KOPT-K1 (cell line): ENCODE results near the gene CLEC10A.

ENCODE experiments used
- H3K27ac ChIP-seq: fragments of 200-600 bp; sonication (generic); 2 replicates; pipeline ENCODE4 v1.5.1; 2016; ENCODE audit warnings: antibody characterized with exemption, mild to moderate bottlenecking, low read depth, low read length; ENCODE audit not compliant: poor library complexity, severe bottlenecking
- H3K36me3 ChIP-seq: fragments of 200-600 bp; sonication (generic); 2 replicates; pipeline ENCODE4 v1.5.1; 2017; ENCODE audit warnings: antibody characterized with exemption, mild to moderate bottlenecking, low read length, moderate library complexity; ENCODE audit not compliant: insufficient read depth
- H3K9me3 ChIP-seq: fragments of 200-600 bp; sonication (generic); 2 replicates; pipeline ENCODE4 v1.5.1; 2017; ENCODE audit warnings: antibody characterized with exemption, low read length, mild to moderate bottlenecking; ENCODE audit not compliant: insufficient read depth, poor library complexity, severe bottlenecking

The CLEC10A gene

GRCh38 chr17:7042501-7043181 lies 37.4 kb downstream of the CLEC10A start:
- no peaks in the 10 kb centered on the region for H3K36me3 ChIP-seq
- H3K9me3 ChIP-seq: no peaks in the 10 kb centered on the region
- no peak overlapping the region for H3K27ac ChIP-seq

GRCh38 chr17:7041607-7042500 lies 38.2 kb downstream of the CLEC10A start:
- Histone ChIP-seq H3K36me3 (no peaks in the 10 kb centered on the region), H3K27ac (no peak overlapping the region), H3K9me3 (no peaks in the 10 kb centered on the region)

- H3K27ac ChIP-seq: no peak overlapping the region
- H3K9me3 ChIP-seq: no peaks in the 10 kb centered on the region
- no peaks in the 10 kb centered on the region for H3K36me3 ChIP-seq
Observed at GRCh38 chr17:7039832-7040231, 40.2 kb downstream of the CLEC10A start.

GRCh38 chr17:7038025-7038862 lies 41.8 kb downstream of the CLEC10A start:
- Histone ChIP-seq H3K9me3 (no peaks in the 10 kb centered on the region), H3K27ac (no peak overlapping the region), H3K36me3 (no peaks in the 10 kb centered on the region)

GRCh38 chr17:7035591-7036368 lies 44.3 kb downstream of the CLEC10A start, which contains the start of gene SLC16A13:
TSS of gene SLC16A13 (plus strand) at chr17:7036015. CDS start at chr17:7036383, 368 bp downstream.
- H3K36me3 ChIP-seq: no peaks in the 10 kb centered on the region
- H3K27ac ChIP-seq: peak within 1 kb of the TSS; percentile 90
- H3K9me3 ChIP-seq: no peaks in the 10 kb centered on the region

- Histone ChIP-seq H3K36me3 (no peaks in the 10 kb centered on the region), H3K9me3 (no peaks in the 10 kb centered on the region), H3K27ac (peak overlapping the region; percentile 90)
Observed at GRCh38 chr17:7034955-7035590, 45.0 kb downstream of the CLEC10A start.

GRCh38 chr17:7029659-7030058 lies 50.4 kb downstream of the CLEC10A start:
- no peaks in the 10 kb centered on the region for H3K9me3 ChIP-seq
- H3K27ac ChIP-seq: peak overlapping the region; percentile 77
- H3K36me3 ChIP-seq: no peaks in the 10 kb centered on the region

GRCh38 chr17:7029096-7029495 lies 51.0 kb downstream of the CLEC10A start:
- Histone ChIP-seq H3K9me3 (no peaks in the 10 kb centered on the region), H3K27ac (peak overlapping the region; percentile 77)

GRCh38 chr17:7027335-7027734 lies 52.7 kb downstream of the CLEC10A start:
- H3K27ac ChIP-seq: no peak overlapping the region
- no peaks in the 10 kb centered on the region for H3K9me3 ChIP-seq
- no peaks in the 10 kb centered on the region for H3K36me3 ChIP-seq

More at GRCh38 chr17:7029096-7029495, 51.0 kb downstream of the CLEC10A start:
- no peaks in the 10 kb centered on the region for H3K36me3 ChIP-seq

GRCh38 chr17:7026471-7027115 lies 53.5 kb downstream of the CLEC10A start:
- Histone ChIP-seq H3K36me3 (no peaks in the 10 kb centered on the region), H3K27ac (no peak overlapping the region), H3K9me3 (no peaks in the 10 kb centered on the region)

- no peaks in the 10 kb centered on the region for H3K36me3 ChIP-seq
- H3K27ac ChIP-seq: no peak overlapping the region
- H3K9me3 ChIP-seq: no peaks in the 10 kb centered on the region
Observed at GRCh38 chr17:7025245-7025644, 54.8 kb downstream of the CLEC10A start.
